Stomach (tissue), 4 donors: Measurements from ENCODE around the gene RBM14.

ENCODE experiments used
- CTCF ChIP-seq, 7 experiments: fragments of 450-650 bp in 4 of 7; fragments of 200-600 bp in 3 of 7; sonication (generic) in 3 of 7; IDR thresholded peaks; one replicate each; pipeline ENCODE4 v1.5.1; 2016 to 2019; ENCODE audit warnings: antibody characterized with exemption in 7 of 7, control low read depth in 2 of 7, mild to moderate bottlenecking in 1 of 7
- POLR2A ChIP-seq, 4 donors: fragments of 450-650 bp; IDR thresholded peaks; one replicate each; pipeline ENCODE4 v1.6.1; 2016; ENCODE audit warnings: antibody characterized with exemption in 4 of 4, control low read depth in 2 of 4, mild to moderate bottlenecking in 1 of 4, moderate library complexity in 1 of 4
- POLR2AphosphoS5 ChIP-seq, 3 donors: sonication (generic); formaldehyde crosslinking; IDR thresholded peaks; one replicate each; pipeline ENCODE4 v1.6.1; 2016; ENCODE audit warnings: antibody characterized with exemption in 3 of 3

DNA sequence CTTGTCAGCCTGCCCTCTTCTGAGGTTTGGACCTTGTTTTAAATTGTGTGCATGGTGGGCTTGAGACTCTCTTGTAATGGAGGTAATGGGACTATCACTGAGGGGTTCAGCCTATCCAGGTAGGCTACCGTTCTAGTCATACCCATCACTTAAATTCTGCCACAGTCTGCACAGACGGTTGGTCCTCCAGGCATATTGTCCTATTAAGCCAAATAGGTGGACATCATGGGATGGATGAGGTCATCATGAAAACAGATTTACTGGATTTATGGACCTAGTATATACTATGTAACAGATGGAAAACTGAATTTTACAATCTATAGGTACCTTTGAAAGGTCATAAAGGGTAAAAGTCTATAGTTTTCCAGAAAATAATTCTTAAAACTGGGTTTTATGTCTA lies 12.9 kb downstream of the RBM14 start:
- TF ChIP-seq CTCF (IDR thresholded peaks at IDR 0.05) (no peak), POLR2AphosphoS5 (IDR thresholded peaks at IDR 0.05) (no peak), POLR2A (IDR thresholded peaks at IDR 0.05) (no peak)
